Activated T-cell treated with anti-CD3 and anti-CD28 coated beads, Interleukin-2, amount 50 U/mL, for 72 hours (primary cell): ENCODE measurements around the gene APBA3. TPM values are rescaled to one million over a fixed set of nuclear protein-coding genes. Genes with fewer than 3 reads are reported as not detected.

Experiments used
- ATAC-seq, 2 donors: fragments of 150-1000 bp; cut with Tn5 transposase; replicated peaks in 1 of 2; 2 replicates each; pipeline ENCODE4 v1.10.0; 2021; ENCODE audit warnings: moderate library complexity in 2 of 2, mild to moderate bottlenecking in 1 of 2
- DNase-seq, 2 donors: peaks; one replicate each; pipeline ENCODE4 v3.0.0; 2021 to 2022; ENCODE audit warnings: mixed read lengths in 1 of 2
- H3K27ac Mint-ChIP-seq: one replicate; pipeline ENCODE4 v1.8.0; 2022; ENCODE audit warnings: mild to moderate bottlenecking, moderate library complexity, mixed read lengths
- H3K27me3 Mint-ChIP-seq: one replicate; pipeline ENCODE4 v1.8.0; 2022; ENCODE audit warnings: low read depth, mixed read lengths
- H3K36me3 Mint-ChIP-seq, 2 donors: one replicate each; pipeline ENCODE4 v1.8.0; 2022; ENCODE audit warnings: mixed read lengths in 2 of 2, mild to moderate bottlenecking in 1 of 2; ENCODE audit not compliant: insufficient read depth in 2 of 2
- H3K4me1 Mint-ChIP-seq: one replicate; pipeline ENCODE4 v1.8.0; 2022; ENCODE audit warnings: low read depth, mixed read lengths
- H3K4me3 Mint-ChIP-seq, 2 donors: one replicate each; pipeline ENCODE4 v1.8.0; 2022; ENCODE audit warnings: mild to moderate bottlenecking in 2 of 2, mixed read lengths in 2 of 2, moderate library complexity in 2 of 2
- H3K9me3 Mint-ChIP-seq, 2 donors: one replicate each; pipeline ENCODE4 v1.8.0; 2022; ENCODE audit warnings: mixed read lengths in 2 of 2
- total RNA-seq, 2 donors: library from RNA; stranded (reverse); gene quantifications; one replicate each; pipeline ENCODE4 v1.2.3, GENCODE V29; 2022

Gene APBA3
- total RNA-seq, 2 donors from 2014 or later: 51.8 to 52.7 TPM

DNA sequence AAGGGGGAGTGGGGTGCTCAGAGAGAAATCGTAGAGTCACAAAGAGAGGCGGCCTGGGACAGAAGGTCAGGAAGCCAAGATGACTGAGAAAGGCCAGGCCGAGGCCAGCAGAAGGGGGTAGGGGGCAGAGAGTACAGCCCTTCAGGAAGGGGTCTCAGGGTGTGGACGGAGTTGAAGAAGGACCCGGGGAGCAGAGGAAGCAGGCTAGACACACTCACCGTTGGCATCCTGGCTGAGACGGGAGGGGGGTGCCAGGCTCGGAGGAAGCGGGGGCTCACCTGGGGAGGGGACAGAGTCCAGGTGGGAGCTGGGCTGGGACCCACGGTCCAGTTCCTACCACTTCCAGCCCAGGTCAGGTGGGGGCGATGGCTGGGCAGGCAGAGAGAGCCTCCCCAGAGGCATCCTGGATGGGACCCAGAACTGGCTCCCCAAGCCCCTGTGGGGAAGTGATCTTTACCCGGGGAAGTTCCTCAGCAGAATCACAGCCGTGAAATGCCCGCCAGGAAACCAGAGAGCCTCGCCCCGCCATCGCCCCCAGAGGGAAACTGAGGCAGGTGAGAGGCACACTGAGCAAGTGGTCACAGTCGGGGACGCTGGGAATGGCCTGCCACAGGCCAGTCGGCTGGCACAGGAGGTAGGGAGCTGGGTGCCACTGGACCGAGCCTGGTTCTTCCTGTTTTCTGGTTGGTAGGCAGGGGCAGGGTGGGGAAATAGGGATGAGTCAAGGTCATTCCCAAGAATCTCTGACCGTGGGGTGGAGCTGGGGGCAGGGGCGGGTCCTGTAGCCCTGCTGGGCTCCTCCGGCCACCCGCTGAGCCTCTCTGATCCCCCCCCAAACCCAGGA lies 23.3 kb upstream of the APBA3 start:
- DNase-seq (no peak), ATAC-seq (no peak)
- Mint-ChIP-seq H3K4me1 (peaks cover 15% of the 10 kb centered on the region), H3K27me3 (no peaks in the 10 kb centered on the region), H3K9me3 (peaks cover 5 to 9% of the 10 kb centered on the region in 2 donors), H3K36me3 (peaks cover 11 to 13% of the 10 kb centered on the region in 2 donors), H3K27ac (peak overlapping the region; percentile 16), H3K4me3 (peak overlapping the region; percentile 76 to 82)

DNA sequence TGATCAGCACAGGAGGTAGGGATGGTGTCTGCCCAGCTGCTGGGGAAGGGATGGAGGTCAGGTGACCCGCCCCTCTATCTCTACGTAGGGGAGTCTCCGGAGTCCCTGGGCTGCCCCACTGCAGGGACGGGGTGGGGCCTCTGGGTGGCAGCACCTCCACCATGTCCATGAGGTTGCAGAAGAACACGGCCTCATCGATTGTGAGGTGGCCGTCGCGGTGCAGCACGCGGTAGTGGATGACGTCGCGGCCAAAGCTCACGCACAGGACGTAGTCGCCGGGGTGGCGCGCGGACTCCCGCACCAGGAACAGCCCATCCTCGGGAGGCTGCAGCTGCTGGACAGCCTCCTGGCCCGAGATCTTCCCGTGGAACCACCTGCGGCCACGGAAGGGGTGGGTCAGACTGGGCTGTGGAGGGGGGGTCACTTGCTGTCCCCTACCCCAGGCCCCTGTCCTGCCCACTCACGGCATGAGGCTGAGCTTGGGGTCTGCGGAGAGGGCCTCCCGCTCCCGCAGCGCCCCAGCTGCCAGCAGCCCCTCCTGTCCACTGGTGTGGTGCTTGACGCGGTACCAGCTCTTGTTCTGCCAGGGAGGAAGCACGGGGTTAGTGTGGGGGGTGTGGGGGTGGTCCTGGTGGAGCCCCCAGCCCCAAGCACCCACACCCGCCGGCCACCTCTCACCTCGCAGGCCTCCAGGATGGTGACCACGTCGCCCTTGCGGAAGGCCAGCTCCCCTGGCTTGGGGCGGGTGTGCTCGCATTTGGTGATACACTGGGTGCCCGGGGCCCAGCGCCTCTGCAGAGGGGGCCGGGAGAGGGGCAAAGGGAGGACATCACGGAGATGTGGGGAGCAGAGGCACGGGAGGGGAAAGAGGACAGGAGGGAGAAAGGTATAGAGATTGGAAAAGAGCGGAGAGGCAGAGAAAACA lies 22.4 kb upstream of the APBA3 start:
- H3K27ac Mint-ChIP-seq: peak overlapping the region; percentile 16
- H3K9me3 Mint-ChIP-seq: peaks cover 5 to 9% of the 10 kb centered on the region in 2 donors
- H3K4me3 Mint-ChIP-seq: peak overlapping the region; percentile 76 to 82
- H3K36me3 Mint-ChIP-seq: peaks cover 11 to 13% of the 10 kb centered on the region in 2 donors
- DNase-seq (peak; percentile 48 to 62), ATAC-seq (peak; percentile 29 to 41)
- H3K27me3 Mint-ChIP-seq: no peaks in the 10 kb centered on the region
- peaks cover 9% of the 10 kb centered on the region for H3K4me1 Mint-ChIP-seq

DNA sequence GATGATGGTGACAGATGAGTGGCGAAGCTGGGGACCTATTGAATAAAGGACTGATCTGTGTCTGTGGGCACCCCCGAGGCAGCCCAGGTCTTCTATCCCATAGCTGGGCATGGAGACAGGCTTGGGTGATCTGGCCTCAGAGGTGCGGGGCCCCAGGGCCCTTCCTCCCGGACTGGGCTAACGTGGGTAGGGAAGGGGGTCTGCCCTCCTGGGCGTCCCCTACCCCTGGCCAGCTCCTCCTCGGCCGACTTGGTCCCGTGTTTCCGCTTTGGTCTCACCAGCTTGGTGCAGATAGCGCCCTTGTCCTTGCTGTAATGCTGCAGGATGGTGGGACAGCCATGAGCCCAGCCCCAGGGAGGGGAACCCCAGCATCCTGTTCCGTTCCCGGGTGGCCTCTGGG lies 21.4 kb upstream of the APBA3 start:
- Mint-ChIP-seq H3K9me3 (peaks cover 5 to 9% of the 10 kb centered on the region in 2 donors), H3K27me3 (no peaks in the 10 kb centered on the region), H3K4me1 (peaks cover 9% of the 10 kb centered on the region), H3K4me3 (no peak overlapping the region), H3K27ac (no peak overlapping the region), H3K36me3 (peaks cover 11 to 13% of the 10 kb centered on the region in 2 donors)
- ATAC-seq: no peak
- DNase-seq: no peak

DNA sequence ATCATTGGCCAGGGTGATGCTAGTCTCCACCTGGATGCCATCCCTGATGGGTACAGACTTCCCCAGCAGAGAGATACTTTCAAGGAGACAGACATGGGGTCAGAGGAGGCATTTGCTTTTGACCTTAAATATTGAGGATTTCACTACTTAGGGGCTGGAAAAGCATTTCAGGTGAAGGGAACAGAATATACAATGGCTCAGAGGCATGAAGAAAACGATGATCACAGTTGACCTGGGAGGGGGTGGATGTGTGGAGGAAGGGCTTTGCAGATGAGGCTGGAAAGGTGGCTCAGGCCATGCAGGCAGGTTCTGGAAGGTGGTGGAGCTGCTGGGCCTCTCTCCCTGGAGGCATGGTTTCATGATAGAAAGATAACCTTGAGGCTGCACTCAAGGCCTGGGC lies 20.8 kb upstream of the APBA3 start:
- Mint-ChIP-seq H3K4me1 (peaks cover 9% of the 10 kb centered on the region), H3K4me3 (no peak overlapping the region), H3K27me3 (no peaks in the 10 kb centered on the region), H3K36me3 (peaks cover 11 to 13% of the 10 kb centered on the region in 2 donors), H3K9me3 (peaks cover 5 to 9% of the 10 kb centered on the region in 2 donors), H3K27ac (no peak overlapping the region)
- DNase-seq: no peak
- ATAC-seq: no peak

DNA sequence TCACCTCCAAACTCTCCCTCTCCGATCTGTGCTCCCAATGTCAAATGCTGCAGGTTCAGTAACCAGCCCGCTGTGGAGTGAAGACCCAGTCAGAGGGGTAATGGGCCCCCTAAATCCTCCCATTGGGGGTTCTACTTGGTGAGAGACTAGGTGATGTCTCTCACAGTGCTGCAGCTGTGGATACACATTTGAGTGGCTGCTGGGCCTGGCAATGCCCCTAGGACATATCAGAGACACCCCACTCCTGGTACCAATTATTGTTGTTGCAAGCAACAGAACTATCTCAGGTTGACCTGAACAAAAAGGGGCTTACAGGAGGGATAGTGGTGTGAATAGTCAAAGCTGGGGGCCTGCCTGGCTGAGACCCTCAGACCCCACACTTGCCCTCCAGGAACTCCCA lies 20.1 kb upstream of the APBA3 start:
- DNase-seq: no peak
- H3K27me3 Mint-ChIP-seq: no peaks in the 10 kb centered on the region
- H3K36me3 Mint-ChIP-seq: peaks cover 11 to 13% of the 10 kb centered on the region in 2 donors
- peaks cover 5 to 9% of the 10 kb centered on the region in 2 donors for H3K9me3 Mint-ChIP-seq
- no peak for ATAC-seq
- H3K4me1 Mint-ChIP-seq: peaks cover 9% of the 10 kb centered on the region
- H3K4me3 Mint-ChIP-seq: no peak overlapping the region
- H3K27ac Mint-ChIP-seq: no peak overlapping the region

DNA sequence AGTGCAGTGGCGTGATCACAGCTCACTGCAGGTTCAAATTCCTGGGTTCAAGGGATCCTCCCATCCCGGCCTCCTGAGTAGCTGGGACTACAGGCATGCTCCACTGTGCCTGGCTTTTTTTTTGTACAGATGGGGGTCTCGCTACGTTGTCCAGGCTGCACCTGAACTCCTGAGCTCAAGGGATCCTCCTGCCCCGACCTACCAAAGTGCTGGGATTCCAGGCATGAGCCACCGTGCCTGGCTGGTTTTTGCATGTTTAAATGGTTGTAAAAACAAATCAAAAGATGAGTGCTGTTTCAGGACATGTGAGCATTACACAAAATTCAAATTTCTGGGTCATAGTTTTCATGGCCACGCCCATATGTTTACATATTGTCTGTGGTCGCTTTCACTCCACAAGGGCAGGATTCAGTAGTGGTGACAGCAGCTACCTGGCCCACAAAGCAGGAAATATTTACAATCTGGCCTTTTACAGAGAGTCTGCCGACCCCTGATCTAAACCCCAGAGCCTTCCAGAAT lies 19.4 kb upstream of the APBA3 start:
- Mint-ChIP-seq H3K9me3 (peaks cover 5 to 9% of the 10 kb centered on the region in 2 donors), H3K4me3 (no peak overlapping the region), H3K4me1 (peaks cover 9% of the 10 kb centered on the region), H3K27me3 (no peaks in the 10 kb centered on the region), H3K27ac (no peak overlapping the region), H3K36me3 (peaks cover 11 to 13% of the 10 kb centered on the region in 2 donors)
- no peak for DNase-seq
- no peak for ATAC-seq

DNA sequence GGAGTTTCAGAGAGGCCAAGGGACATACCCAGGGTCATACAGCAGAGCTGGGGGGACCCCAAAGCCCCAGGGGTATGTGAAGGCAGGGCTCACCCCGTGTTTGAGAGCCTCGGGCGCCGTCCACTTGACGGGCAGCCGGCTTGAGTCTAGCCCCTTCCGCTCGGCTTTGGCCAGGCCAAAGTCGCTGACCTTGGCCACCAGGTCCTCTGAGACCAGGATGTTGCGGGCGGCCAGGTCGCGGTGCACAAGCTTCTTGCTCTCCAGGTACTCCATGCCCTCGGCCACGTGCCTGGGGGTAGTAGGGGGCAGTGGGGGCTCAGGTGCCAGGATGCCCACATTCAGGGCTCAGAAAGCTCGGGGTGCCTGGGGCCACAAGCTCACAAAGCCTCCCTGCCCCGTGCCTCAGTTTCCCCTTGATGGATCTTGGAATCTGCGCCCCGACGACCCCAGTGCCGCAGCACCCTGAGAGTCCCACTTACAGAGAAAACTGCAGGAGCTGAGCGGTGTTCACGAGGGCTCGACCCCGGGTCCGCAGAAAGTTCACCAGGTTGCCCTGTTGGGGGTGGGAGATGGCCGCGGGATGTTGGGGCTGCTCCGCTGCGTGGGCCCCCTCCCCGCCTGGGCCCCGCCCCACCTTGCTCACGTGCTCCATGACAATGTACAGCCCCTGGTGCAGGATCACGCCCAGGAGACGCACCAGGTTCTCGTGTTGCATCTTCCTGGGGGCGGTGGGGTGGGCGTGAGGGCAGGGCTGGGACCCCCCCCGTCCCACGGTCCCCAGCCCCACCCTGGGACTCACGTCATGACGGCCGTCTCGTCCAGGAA lies 17.6 kb upstream of the APBA3 start:
- H3K36me3 Mint-ChIP-seq: peaks cover 9 to 13% of the 10 kb centered on the region in 2 donors
- no peak overlapping the region for H3K4me3 Mint-ChIP-seq
- H3K9me3 Mint-ChIP-seq: peaks cover 5 to 9% of the 10 kb centered on the region in 2 donors
- DNase-seq (no peak), ATAC-seq (no peak)
- H3K4me1 Mint-ChIP-seq: no peaks in the 10 kb centered on the region
- H3K27me3 Mint-ChIP-seq: no peaks in the 10 kb centered on the region
- H3K27ac Mint-ChIP-seq: no peak overlapping the region

DNA sequence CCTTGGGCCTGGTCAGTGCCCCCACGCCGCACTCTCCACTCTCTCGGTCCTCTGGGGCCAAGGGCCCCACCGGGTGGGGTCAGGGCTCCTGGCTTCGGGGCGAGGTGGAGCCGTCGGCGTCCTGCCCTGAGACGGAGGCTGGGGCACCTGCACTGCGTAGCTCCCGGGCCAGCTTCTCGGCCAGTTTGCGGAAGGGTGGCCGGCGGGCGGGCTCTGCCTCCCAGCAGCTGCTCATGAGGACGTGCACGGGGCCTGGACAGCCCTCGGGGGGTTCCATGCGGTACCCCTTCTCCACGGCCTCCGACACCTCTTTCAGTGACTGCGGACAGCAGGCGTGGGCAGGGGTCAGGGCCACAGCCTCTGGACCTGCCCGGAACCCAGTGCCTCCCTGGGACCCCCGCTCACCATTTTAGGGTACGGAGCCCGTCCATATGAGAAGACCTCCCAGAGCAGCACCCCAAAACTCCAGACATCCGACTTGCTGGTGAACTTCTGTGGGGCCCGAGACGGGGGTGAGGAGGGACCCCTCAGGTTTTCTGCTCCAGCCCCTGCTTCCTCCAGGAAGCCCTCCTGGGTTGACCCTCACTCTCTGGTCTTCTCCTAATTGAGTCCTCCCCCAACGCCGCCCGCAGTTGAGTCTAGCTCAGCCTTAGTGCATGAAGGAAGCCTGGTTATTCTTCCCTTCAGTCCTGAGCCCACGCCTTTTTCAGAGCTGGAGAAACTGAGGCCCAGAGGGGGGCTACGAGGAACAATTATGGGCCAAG lies 16.8 kb upstream of the APBA3 start:
- no peaks in the 10 kb centered on the region for H3K4me1 Mint-ChIP-seq
- H3K9me3 Mint-ChIP-seq: peaks cover 5 to 9% of the 10 kb centered on the region in 2 donors
- H3K4me3 Mint-ChIP-seq: no peak overlapping the region
- DNase-seq (no peak), ATAC-seq (no peak)
- H3K27ac Mint-ChIP-seq: no peak overlapping the region
- H3K27me3 Mint-ChIP-seq: no peaks in the 10 kb centered on the region
- H3K36me3 Mint-ChIP-seq: peaks cover 9 to 13% of the 10 kb centered on the region in 2 donors

DNA sequence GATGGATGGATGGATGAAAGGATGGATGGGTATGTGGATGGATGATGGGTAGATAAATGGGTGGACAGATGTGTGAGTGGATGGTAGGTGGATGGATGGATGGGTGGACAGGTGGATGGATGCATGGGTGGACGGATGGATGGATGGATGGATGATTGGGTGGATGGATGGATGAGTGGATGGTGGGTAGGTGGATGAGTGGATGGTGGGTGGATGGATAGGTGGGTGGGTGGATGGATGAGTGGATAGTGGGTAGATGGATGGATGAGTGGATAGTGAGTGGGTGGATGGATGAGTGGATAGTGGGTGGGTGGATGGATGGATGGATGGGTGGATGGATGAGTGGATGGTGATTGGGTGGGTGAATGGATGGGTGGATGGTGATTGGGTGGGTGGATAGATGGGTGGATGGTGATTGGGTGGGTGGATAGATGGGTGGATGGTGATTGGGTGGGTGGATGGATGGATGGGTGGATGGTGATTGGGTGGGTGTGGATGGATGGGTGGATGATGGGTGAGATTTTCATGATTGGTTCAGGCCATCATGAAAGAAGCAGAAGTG lies 15.1 kb upstream of the APBA3 start:
- Mint-ChIP-seq H3K4me1 (no peaks in the 10 kb centered on the region), H3K27ac (no peak overlapping the region), H3K27me3 (no peaks in the 10 kb centered on the region), H3K4me3 (no peak overlapping the region), H3K9me3 (peaks cover 0 to 3% of the 10 kb centered on the region in 2 donors), H3K36me3 (peaks cover 0 to 5% of the 10 kb centered on the region in 2 donors)
- no peak for DNase-seq
- ATAC-seq: no peak

DNA sequence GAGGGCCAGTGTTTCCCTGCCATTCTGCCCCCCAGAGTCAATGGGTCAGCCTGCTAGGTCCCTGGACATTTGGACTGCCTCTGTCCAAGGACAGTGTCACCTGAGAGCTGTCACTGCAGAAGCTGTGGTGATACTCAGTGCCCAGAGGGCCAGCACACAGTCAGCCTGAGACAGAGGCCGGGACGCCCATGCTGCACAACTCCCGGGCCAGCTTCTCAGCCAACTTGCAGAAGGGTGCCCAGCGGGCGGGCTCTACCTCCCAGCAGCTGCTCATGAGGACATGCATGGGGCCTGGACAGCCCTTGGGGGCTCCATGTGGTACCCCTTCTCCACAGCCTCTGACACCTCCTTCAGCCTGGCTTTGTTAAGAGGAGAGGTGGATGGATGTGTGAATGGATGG lies 14.3 kb upstream of the APBA3 start:
- H3K4me1 Mint-ChIP-seq: no peaks in the 10 kb centered on the region
- H3K9me3 Mint-ChIP-seq: no peaks in the 10 kb centered on the region
- no peaks in the 10 kb centered on the region for H3K27me3 Mint-ChIP-seq
- no peaks in the 10 kb centered on the region for H3K36me3 Mint-ChIP-seq
- no peak overlapping the region for H3K27ac Mint-ChIP-seq
- no peak overlapping the region for H3K4me3 Mint-ChIP-seq
- no peak for DNase-seq
- ATAC-seq: no peak

DNA sequence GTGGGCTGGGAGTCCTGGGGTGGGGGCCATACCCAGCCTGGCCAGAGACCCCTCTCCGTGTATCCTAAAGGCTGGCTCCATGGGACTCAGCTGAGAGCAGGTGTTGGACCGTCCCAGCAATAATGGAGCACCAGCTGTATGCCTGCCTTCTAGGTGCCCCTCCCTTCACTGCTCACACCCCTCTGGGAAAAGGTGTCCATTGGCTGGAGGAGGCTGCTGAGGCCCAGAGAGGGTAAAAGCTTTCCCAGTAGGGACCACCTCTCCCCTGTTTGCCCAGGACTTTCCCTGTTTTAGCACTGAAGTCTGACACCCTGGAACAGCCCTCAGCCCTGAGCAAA lies 13.9 kb upstream of the APBA3 start:
- DNase-seq (no peak), ATAC-seq (no peak)
- Mint-ChIP-seq H3K27me3 (no peaks in the 10 kb centered on the region), H3K9me3 (no peaks in the 10 kb centered on the region), H3K27ac (no peak overlapping the region), H3K4me1 (no peaks in the 10 kb centered on the region), H3K4me3 (no peak overlapping the region), H3K36me3 (no peaks in the 10 kb centered on the region)
